Caki2 (cell line): ENCODE data around the gene LIPG. TPM values are rescaled to one million over a fixed set of nuclear protein-coding genes. Genes with fewer than 3 reads are reported as not detected.

ENCODE experiments used
- DNase-seq: peaks from one replicate; pipeline ENCODE4 v3.0.0-alpha.2; 2015; ENCODE audit warnings: low read depth
- in situ Hi-C: cut with HindIII; loops from 2 replicates; pipeline ENCODE4 v1.10.0; 2016; ENCODE audit warnings: low sequenced_read_pairs, low pct_unique_long_range_greater_than_20kb, mixed read lengths
- total RNA-seq: library from RNA; depleted of rRNA; stranded (reverse); fragments of >200 nt; shearing (Covaris generic); gene quantifications from 2 replicates; pipeline ENCODE4 v1.2.3, GENCODE V29; 2014; ENCODE audit warnings: low replicate concordance

The LIPG gene
- total RNA-seq, 1 experiment from 2014 or later, result 4.5 TPM

GRCh38 chr18:49591775-49592174 lies 29.9 kb downstream of the LIPG start:
- peak; percentile 6 for DNase-seq
- in situ Hi-C loops, result no loop called here

- in situ Hi-C loops, result no loop called here
- no peak for DNase-seq
Measured at GRCh38 chr18:49596687-49597086, 34.8 kb downstream of the LIPG start.

- DNase-seq, result no peak
- in situ Hi-C loops, result no loop called here
Measured at GRCh38 chr18:49597157-49597931, 35.5 kb downstream of the LIPG start.

- DNase-seq, result no peak
- in situ Hi-C loops, result no loop called here
Measured at GRCh38 chr18:49601211-49601610, 39.4 kb downstream of the LIPG start.

- in situ Hi-C loops, result no loop called here
- no peak for DNase-seq
Measured at GRCh38 chr18:49608366-49609255, 46.8 kb downstream of the LIPG start.

- peak; percentile 57 for DNase-seq
- in situ Hi-C loops, result no loop called here
Measured at GRCh38 chr18:49609256-49610021, 47.6 kb downstream of the LIPG start.

GRCh38 chr18:49610022-49610445 lies 48.2 kb downstream of the LIPG start:
- in situ Hi-C loops, result no loop called here
- DNase-seq, result no peak

- no peak for DNase-seq
- in situ Hi-C loops, result no loop called here
Measured at GRCh38 chr18:49611316-49611715, 49.5 kb downstream of the LIPG start.

- DNase-seq, result peak; percentile 41
- in situ Hi-C loops, result no loop called here
Measured at GRCh38 chr18:49612515-49613033, 50.7 kb downstream of the LIPG start.

- in situ Hi-C loops, result no loop called here
- DNase-seq, result peak; percentile 84
Measured at GRCh38 chr18:49613141-49613640, 51.3 kb downstream of the LIPG start.

- DNase-seq, result no peak
- in situ Hi-C loops, result no loop called here
Measured at GRCh38 chr18:49613641-49614151, 51.8 kb downstream of the LIPG start.

GRCh38 chr18:49616618-49617328 lies 54.9 kb downstream of the LIPG start:
- DNase-seq, result no peak
- in situ Hi-C loops, result no loop called here

- in situ Hi-C loops, result no loop called here
- no peak for DNase-seq
Measured at GRCh38 chr18:49617329-49617695, 55.5 kb downstream of the LIPG start.

GRCh38 chr18:49617865-49618264 lies 56.0 kb downstream of the LIPG start:
- in situ Hi-C loops, result no loop called here
- DNase-seq, result no peak

- DNase-seq, result peak; percentile 67
- in situ Hi-C loops, result no loop called here
Measured at GRCh38 chr18:49618742-49619681, 57.2 kb downstream of the LIPG start.

- DNase-seq, result no peak
Measured at GRCh38 chr18:49619801-49620200, 57.9 kb downstream of the LIPG start.

GRCh38 chr18:49621301-49621700 lies 59.4 kb downstream of the LIPG start:
- in situ Hi-C loops, result no loop called here

More at GRCh38 chr18:49619801-49620200, 57.9 kb downstream of the LIPG start:
- in situ Hi-C loops, result no loop called here

More at GRCh38 chr18:49621301-49621700, 59.4 kb downstream of the LIPG start:
- no peak for DNase-seq
